Measurements from ENCODE around the gene KIAA2012.

The KIAA2012 gene

DNA sequence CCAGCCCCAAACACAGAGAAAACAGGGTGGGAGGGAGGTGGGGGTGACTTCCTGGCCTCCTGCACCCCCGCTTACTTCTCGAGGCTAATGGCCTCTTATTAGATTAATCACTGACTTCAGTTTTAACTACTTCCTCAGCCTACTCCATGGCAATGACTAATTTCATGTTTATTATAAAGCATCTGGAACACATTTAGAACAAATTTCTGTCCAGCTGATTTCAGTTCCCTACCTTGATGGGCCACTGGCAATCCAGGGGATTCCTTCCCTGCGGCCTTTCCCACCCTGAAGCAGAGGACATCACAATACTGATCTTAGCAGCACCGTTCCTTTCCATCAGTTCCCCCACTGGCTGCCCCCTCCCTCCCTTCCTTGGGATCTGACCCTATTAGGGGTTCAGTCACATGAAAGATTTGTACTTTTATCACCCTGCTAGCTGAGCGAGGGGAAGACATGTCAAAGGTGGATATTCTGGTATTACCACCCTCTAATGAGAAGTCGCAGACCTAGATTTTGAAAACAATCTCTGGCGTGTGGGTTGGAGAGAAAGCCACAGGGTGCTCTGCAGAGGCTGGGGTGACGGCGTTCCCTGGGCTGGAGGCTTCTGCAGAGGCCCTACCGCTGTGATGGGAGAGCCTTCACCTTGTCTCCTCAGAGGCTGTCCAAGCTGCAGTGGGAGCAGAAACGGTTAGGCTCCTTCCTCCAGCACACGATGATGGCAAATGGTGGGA is 67.6 kb downstream of the KIAA2012 start:
- no peaks in the 10 kb centered on the region for H3K79me2 ChIP-seq (ENCODE audit: low read length)
- H2AFZ ChIP-seq (ENCODE audit: low read length), result no peak overlapping the region
- H4K20me1 ChIP-seq (ENCODE audit: insufficient read depth, low read length), result no peaks in the 10 kb centered on the region
- no peaks in the 10 kb centered on the region for H3K9me3 ChIP-seq (replicated peaks; ENCODE audit: insufficient read depth, low read length)
- TF ChIP-seq, protein P1, sequence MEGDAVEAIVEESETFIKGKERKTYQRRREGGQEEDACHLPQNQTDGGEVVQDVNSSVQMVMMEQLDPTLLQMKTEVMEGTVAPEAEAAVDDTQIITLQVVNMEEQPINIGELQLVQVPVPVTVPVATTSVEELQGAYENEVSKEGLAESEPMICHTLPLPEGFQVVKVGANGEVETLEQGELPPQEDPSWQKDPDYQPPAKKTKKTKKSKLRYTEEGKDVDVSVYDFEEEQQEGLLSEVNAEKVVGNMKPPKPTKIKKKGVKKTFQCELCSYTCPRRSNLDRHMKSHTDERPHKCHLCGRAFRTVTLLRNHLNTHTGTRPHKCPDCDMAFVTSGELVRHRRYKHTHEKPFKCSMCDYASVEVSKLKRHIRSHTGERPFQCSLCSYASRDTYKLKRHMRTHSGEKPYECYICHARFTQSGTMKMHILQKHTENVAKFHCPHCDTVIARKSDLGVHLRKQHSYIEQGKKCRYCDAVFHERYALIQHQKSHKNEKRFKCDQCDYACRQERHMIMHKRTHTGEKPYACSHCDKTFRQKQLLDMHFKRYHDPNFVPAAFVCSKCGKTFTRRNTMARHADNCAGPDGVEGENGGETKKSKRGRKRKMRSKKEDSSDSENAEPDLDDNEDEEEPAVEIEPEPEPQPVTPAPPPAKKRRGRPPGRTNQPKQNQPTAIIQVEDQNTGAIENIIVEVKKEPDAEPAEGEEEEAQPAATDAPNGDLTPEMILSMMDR (IDR thresholded peaks at IDR 0.05; ENCODE audit: low read length), result no peak
- TF ChIP-seq EZH2phosphoT487 (IDR thresholded peaks at IDR 0.05; ENCODE audit: low read length) (no peak), EZH2 (optimal IDR thresholded peaks at IDR 0.05; ENCODE audit: low read depth, low read length) (no peak)
- H3K27me3 ChIP-seq (replicated peaks; ENCODE audit: insufficient read depth, low read length), result no peaks in the 10 kb centered on the region
- H3K9ac ChIP-seq (ENCODE audit: low read length), result no peak overlapping the region
- H3K4me2 ChIP-seq (ENCODE audit: low read depth, low read length), result no peak overlapping the region
- no peaks in the 10 kb centered on the region for H3F3A ChIP-seq (ENCODE audit: insufficient read depth, low read length)
- H3K4me1 ChIP-seq (ENCODE audit: low read length), result peaks cover 8% of the 10 kb centered on the region
- H3K4me3 ChIP-seq (ENCODE audit: low read length), result no peak overlapping the region
- H3K27ac ChIP-seq (ENCODE audit: low read length), result no peak overlapping the region
- DNase-seq, result no peak
- H3K9me2 ChIP-seq (replicated peaks; ENCODE audit: insufficient read depth, low read length), result no peaks in the 10 kb centered on the region
- H3K36me3 ChIP-seq (replicated peaks; ENCODE audit: insufficient read depth, low read length), result no peaks in the 10 kb centered on the region

DNA sequence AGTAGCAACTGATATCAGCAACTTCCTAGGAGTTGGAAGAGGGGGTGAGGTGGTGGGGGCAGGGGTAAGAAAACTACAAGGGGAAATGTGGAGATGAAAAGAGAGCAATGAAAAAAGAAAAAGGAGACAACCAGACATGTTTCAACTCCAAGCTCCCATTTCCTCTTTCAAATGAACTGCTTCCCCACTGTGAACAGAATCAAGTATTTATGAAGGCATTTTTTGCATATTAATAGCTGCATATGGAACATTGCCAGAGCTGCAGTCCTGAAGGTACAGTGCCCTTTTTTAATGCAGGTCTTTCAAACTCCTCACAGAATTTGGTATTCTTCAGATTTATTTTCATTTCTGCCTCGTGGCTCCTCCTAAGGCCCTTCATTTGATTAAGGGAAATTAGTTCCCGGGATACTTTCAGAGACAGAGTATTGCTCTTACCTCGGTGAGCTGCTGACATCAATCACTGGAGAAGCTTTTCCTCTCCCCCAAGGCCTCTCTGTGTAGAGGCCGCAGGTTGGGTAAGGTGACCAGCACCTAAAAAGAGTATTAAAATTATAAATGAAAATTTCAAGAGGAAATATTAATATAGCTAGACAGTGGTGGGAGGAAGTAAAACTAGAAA is 68.4 kb downstream of the KIAA2012 start:
- H3K4me2 ChIP-seq (ENCODE audit: low read depth, low read length), result no peak overlapping the region
- no peaks in the 10 kb centered on the region for H3F3A ChIP-seq (ENCODE audit: insufficient read depth, low read length)
- no peaks in the 10 kb centered on the region for H3K79me2 ChIP-seq (ENCODE audit: low read length)
- no peaks in the 10 kb centered on the region for H3K9me3 ChIP-seq (replicated peaks; ENCODE audit: insufficient read depth, low read length)
- TF ChIP-seq, protein P1 (IDR thresholded peaks at IDR 0.05; ENCODE audit: low read length), result no peak
- no peaks in the 10 kb centered on the region for H3K9me2 ChIP-seq (replicated peaks; ENCODE audit: insufficient read depth, low read length)
- H3K9ac ChIP-seq (ENCODE audit: low read length), result no peak overlapping the region
- no peaks in the 10 kb centered on the region for H3K36me3 ChIP-seq (replicated peaks; ENCODE audit: insufficient read depth, low read length)
- H2AFZ ChIP-seq (ENCODE audit: low read length), result no peak overlapping the region
- peaks cover 8% of the 10 kb centered on the region for H3K4me1 ChIP-seq (ENCODE audit: low read length)
- no peaks in the 10 kb centered on the region for H3K27me3 ChIP-seq (replicated peaks; ENCODE audit: insufficient read depth, low read length)
- no peaks in the 10 kb centered on the region for H4K20me1 ChIP-seq (ENCODE audit: insufficient read depth, low read length)
- H3K4me3 ChIP-seq (ENCODE audit: low read length), result no peak overlapping the region
- DNase-seq, result no peak
- no peak overlapping the region for H3K27ac ChIP-seq (ENCODE audit: low read length)

DNA sequence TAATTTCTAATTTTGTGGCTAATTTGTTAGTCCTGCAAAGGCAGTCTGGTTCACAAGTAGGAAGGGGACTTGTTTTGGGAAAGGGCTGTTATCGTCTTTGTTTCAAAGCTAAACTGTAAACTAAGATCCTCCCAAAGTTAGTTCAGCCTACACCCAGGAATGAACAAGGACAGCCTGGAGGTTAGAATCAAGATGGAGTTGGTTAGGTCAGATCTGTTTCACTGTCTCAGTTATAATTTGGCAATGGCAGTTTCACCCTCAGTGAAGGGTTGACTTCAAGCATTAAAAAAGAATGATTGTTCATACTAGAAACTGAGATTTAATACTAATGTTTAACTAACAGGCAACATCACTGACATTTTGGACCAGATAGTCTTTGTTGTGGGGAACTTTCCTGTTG is 69.5 kb downstream of the KIAA2012 start:
- peaks cover 8% of the 10 kb centered on the region for H3K4me1 ChIP-seq (ENCODE audit: low read length)
- H3K9ac ChIP-seq (ENCODE audit: low read length), result no peak overlapping the region

More for the DNA sequence above, 69.5 kb downstream of the KIAA2012 start:
- Histone ChIP-seq H2AFZ (ENCODE audit: low read length) (no peak overlapping the region), H3K4me2 (ENCODE audit: low read depth, low read length) (no peak overlapping the region), H3K9me3 (replicated peaks; ENCODE audit: insufficient read depth, low read length) (no peaks in the 10 kb centered on the region), H3F3A (ENCODE audit: insufficient read depth, low read length) (no peaks in the 10 kb centered on the region), H3K79me2 (ENCODE audit: low read length) (no peaks in the 10 kb centered on the region), H3K27ac (ENCODE audit: low read length) (no peak overlapping the region), H3K9me2 (replicated peaks; ENCODE audit: insufficient read depth, low read length) (no peaks in the 10 kb centered on the region), H3K4me3 (ENCODE audit: low read length) (no peak overlapping the region), H4K20me1 (ENCODE audit: insufficient read depth, low read length) (no peaks in the 10 kb centered on the region), H3K27me3 (replicated peaks; ENCODE audit: insufficient read depth, low read length) (no peaks in the 10 kb centered on the region), H3K36me3 (replicated peaks; ENCODE audit: insufficient read depth, low read length) (no peaks in the 10 kb centered on the region)
- DNase-seq, result no peak
- TF ChIP-seq EZH2 (optimal IDR thresholded peaks at IDR 0.05; ENCODE audit: low read depth, low read length), result no peak
- TF ChIP-seq, protein P1 (IDR thresholded peaks at IDR 0.05; ENCODE audit: low read length), result no peak
- no peak for TF ChIP-seq EZH2phosphoT487 (IDR thresholded peaks at IDR 0.05; ENCODE audit: low read length)
